ENCODE measurements around the gene SRSF12.

Gene SRSF12

GRCh38 chr6:89081423-89082322, 36.2 kb downstream of the SRSF12 start:
- Histone ChIP-seq H3K4ac (ENCODE audit: low read depth, low read length) (peak overlapping the region; percentile 99), H2AK5ac (ENCODE audit: low read length) (no peak overlapping the region), H2BK5ac (ENCODE audit: low read length) (peak overlapping the region; percentile 50), H3K4me1 (ENCODE audit: control insufficient read depth, low read depth, low read length) (peaks cover 4% of the 10 kb centered on the region), H3K18ac (ENCODE audit: low read length) (peak overlapping the region; percentile 99), H4K8ac (ENCODE audit: low read depth, low read length) (no peak overlapping the region), H2BK120ac (ENCODE audit: low read depth, low read length) (peak overlapping the region; percentile 54), H4K5ac (ENCODE audit: low read length) (no peak overlapping the region), H3K4me2 (ENCODE audit: low read length) (peak overlapping the region; percentile 91), H3K27ac (ENCODE audit: low read depth, low read length) (peak overlapping the region; percentile 87), H3K56ac (ENCODE audit: low read length) (peak overlapping the region; percentile 96), H3K79me1 (ENCODE audit: low read length) (peaks cover 13% of the 10 kb centered on the region), H3K36me3 (ENCODE audit: control insufficient read depth, insufficient read depth, low read length) (no peaks in the 10 kb centered on the region), H3K4me3 (ENCODE audit: low read length) (peak overlapping the region; percentile 88), H3K23ac (ENCODE audit: low read length) (no peak overlapping the region), H3K79me2 (ENCODE audit: control insufficient read depth, insufficient read depth, low read length) (peaks cover 15% of the 10 kb centered on the region), H3K9ac (ENCODE audit: low read length) (peak overlapping the region; percentile 97), H3K27me3 (ENCODE audit: insufficient read depth, low read length, poor library complexity) (no peaks in the 10 kb centered on the region), H2BK15ac (replicated peaks; ENCODE audit: low read depth) (no peak overlapping the region)
- no CpG with 5 or more reads among the region's 69 CpGs for WGBS (ENCODE audit: extremely low coverage, insufficient coverage, low lambda C conversion rate)
- DNase-seq, result peak; percentile 95

DNA sequence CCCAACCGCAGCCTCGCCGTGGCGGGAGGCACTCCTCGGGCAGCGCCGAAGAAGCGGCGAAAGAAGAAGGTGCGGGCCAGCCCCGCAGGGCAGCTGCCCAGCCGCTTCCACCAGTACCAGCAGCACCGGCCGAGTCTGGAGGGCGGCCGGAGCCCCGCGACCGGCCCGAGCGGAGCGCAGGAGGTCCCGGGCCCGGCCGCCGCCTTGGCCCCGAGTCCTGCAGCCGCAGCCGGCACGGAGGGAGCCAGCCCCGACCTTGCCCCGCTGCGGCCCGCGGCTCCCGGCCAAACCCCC, 36.8 kb downstream of the SRSF12 start:
- no peak overlapping the region for H4K5ac ChIP-seq (ENCODE audit: low read length)
- peak overlapping the region; percentile 96 for H3K56ac ChIP-seq (ENCODE audit: low read length)
- H3K4me1 ChIP-seq (ENCODE audit: control insufficient read depth, low read depth, low read length), result peaks cover 4% of the 10 kb centered on the region
- peak overlapping the region; percentile 99 for H3K18ac ChIP-seq (ENCODE audit: low read length)
- no CpG with 5 or more reads among the region's 36 CpGs for WGBS (ENCODE audit: extremely low coverage, insufficient coverage, low lambda C conversion rate)
- H3K4ac ChIP-seq (ENCODE audit: low read depth, low read length), result peak overlapping the region; percentile 99
- H3K36me3 ChIP-seq (ENCODE audit: control insufficient read depth, insufficient read depth, low read length), result no peaks in the 10 kb centered on the region
- peak overlapping the region; percentile 85 for H3K23ac ChIP-seq (ENCODE audit: low read length)
- H2BK5ac ChIP-seq (ENCODE audit: low read length), result peak overlapping the region; percentile 50
- peaks cover 13% of the 10 kb centered on the region for H3K79me1 ChIP-seq (ENCODE audit: low read length)
- H3K9ac ChIP-seq (ENCODE audit: low read length), result peak overlapping the region; percentile 97
- H2AK5ac ChIP-seq (ENCODE audit: low read length), result no peak overlapping the region
- H4K8ac ChIP-seq (ENCODE audit: low read depth, low read length), result no peak overlapping the region
- H3K27me3 ChIP-seq (ENCODE audit: insufficient read depth, low read length, poor library complexity), result no peaks in the 10 kb centered on the region
- peak overlapping the region; percentile 54 for H2BK120ac ChIP-seq (ENCODE audit: low read depth, low read length)
- DNase-seq, result no peak
- peak overlapping the region; percentile 87 for H3K27ac ChIP-seq (ENCODE audit: low read depth, low read length)
- peaks cover 15% of the 10 kb centered on the region for H3K79me2 ChIP-seq (ENCODE audit: control insufficient read depth, insufficient read depth, low read length)
- peak overlapping the region; percentile 91 for H3K4me2 ChIP-seq (ENCODE audit: low read length)
- H3K4me3 ChIP-seq (ENCODE audit: low read length), result peak overlapping the region; percentile 88
- H2BK15ac ChIP-seq (replicated peaks; ENCODE audit: low read depth), result no peak overlapping the region

GRCh38 chr6:89080281-89081128, 37.4 kb downstream of the SRSF12 start, which contains the start of gene PNRC1:
Gene PNRC1 (plus strand): TSS chr6:89080751. CDS start chr6:89080895, 144 bp downstream.
- H3K27ac ChIP-seq (ENCODE audit: low read depth, low read length), result peak within 1 kb of the TSS; percentile 87

GRCh38 chr6:89079511-89080234, 38.2 kb downstream of the SRSF12 start:
- H3K27ac ChIP-seq (ENCODE audit: low read depth, low read length), result no peak overlapping the region
- DNase-seq, result peak; percentile 59
- no CpG with 5 or more reads among the region's 20 CpGs for WGBS (ENCODE audit: extremely low coverage, insufficient coverage, low lambda C conversion rate)

More at GRCh38 chr6:89080281-89081128, 37.4 kb downstream of the SRSF12 start, which contains the start of gene PNRC1:
- Histone ChIP-seq H2BK15ac (replicated peaks; ENCODE audit: low read depth) (peak within 1 kb of the TSS; percentile 13), H3K23ac (ENCODE audit: low read length) (peak within 1 kb of the TSS; percentile 85), H2AK5ac (ENCODE audit: low read length) (no peak within 1 kb of the TSS), H3K18ac (ENCODE audit: low read length) (peak within 1 kb of the TSS; percentile 99), H3K4me1 (ENCODE audit: control insufficient read depth, low read depth, low read length) (peaks cover 4% of the 10 kb centered on the region), H3K79me2 (ENCODE audit: control insufficient read depth, insufficient read depth, low read length) (peaks cover 15% of the 10 kb centered on the region), H3K36me3 (ENCODE audit: control insufficient read depth, insufficient read depth, low read length) (no peaks in the 10 kb centered on the region), H3K9ac (ENCODE audit: low read length) (peak within 1 kb of the TSS; percentile 97), H4K8ac (ENCODE audit: low read depth, low read length) (no peak within 1 kb of the TSS), H3K4me3 (ENCODE audit: low read length) (peak within 1 kb of the TSS; percentile 88), H3K79me1 (ENCODE audit: low read length) (peaks cover 13% of the 10 kb centered on the region), H2BK120ac (ENCODE audit: low read depth, low read length) (peak within 1 kb of the TSS; percentile 54), H4K5ac (ENCODE audit: low read length) (no peak within 1 kb of the TSS), H3K4me2 (ENCODE audit: low read length) (peak within 1 kb of the TSS; percentile 91), H3K4ac (ENCODE audit: low read depth, low read length) (peak within 1 kb of the TSS; percentile 99), H3K56ac (ENCODE audit: low read length) (peak within 1 kb of the TSS; percentile 96), H2BK5ac (ENCODE audit: low read length) (peak within 1 kb of the TSS; percentile 50), H3K27me3 (ENCODE audit: insufficient read depth, low read length, poor library complexity) (no peaks in the 10 kb centered on the region)
- DNase-seq, result peak; percentile 99
- no CpG with 5 or more reads among the region's 63 CpGs for WGBS (ENCODE audit: extremely low coverage, insufficient coverage, low lambda C conversion rate)

GRCh38 chr6:89073840-89074239, 44.0 kb downstream of the SRSF12 start:
- no peak overlapping the region for H3K4me2 ChIP-seq (ENCODE audit: low read length)
- DNase-seq, result no peak
- H4K8ac ChIP-seq (ENCODE audit: low read depth, low read length), result no peak overlapping the region
- H4K5ac ChIP-seq (ENCODE audit: low read length), result no peak overlapping the region
- no peak overlapping the region for H3K4me3 ChIP-seq (ENCODE audit: low read length)
- H3K27ac ChIP-seq (ENCODE audit: low read depth, low read length), result no peak overlapping the region
- H3K9ac ChIP-seq (ENCODE audit: low read length), result no peak overlapping the region
- no peak overlapping the region for H2BK15ac ChIP-seq (replicated peaks; ENCODE audit: low read depth)
- H3K79me1 ChIP-seq (ENCODE audit: low read length), result no peaks in the 10 kb centered on the region
- H2BK120ac ChIP-seq (ENCODE audit: low read depth, low read length), result no peak overlapping the region
- H3K18ac ChIP-seq (ENCODE audit: low read length), result no peak overlapping the region
- no peak overlapping the region for H2BK5ac ChIP-seq (ENCODE audit: low read length)
- H3K4ac ChIP-seq (ENCODE audit: low read depth, low read length), result no peak overlapping the region
- no peak overlapping the region for H2AK5ac ChIP-seq (ENCODE audit: low read length)
- H3K4me1 ChIP-seq (ENCODE audit: control insufficient read depth, low read depth, low read length), result no peaks in the 10 kb centered on the region
- no peak overlapping the region for H3K56ac ChIP-seq (ENCODE audit: low read length)
- WGBS (ENCODE audit: extremely low coverage, insufficient coverage, low lambda C conversion rate), result no CpG with 5 or more reads among the region's 2 CpGs
- no peaks in the 10 kb centered on the region for H3K36me3 ChIP-seq (ENCODE audit: control insufficient read depth, insufficient read depth, low read length)
- no peaks in the 10 kb centered on the region for H3K27me3 ChIP-seq (ENCODE audit: insufficient read depth, low read length, poor library complexity)
- H3K79me2 ChIP-seq (ENCODE audit: control insufficient read depth, insufficient read depth, low read length), result no peaks in the 10 kb centered on the region
- H3K23ac ChIP-seq (ENCODE audit: low read length), result no peak overlapping the region

More at GRCh38 chr6:89079511-89080234, 38.2 kb downstream of the SRSF12 start:
- Histone ChIP-seq H4K8ac (ENCODE audit: low read depth, low read length) (no peak overlapping the region), H2BK120ac (ENCODE audit: low read depth, low read length) (no peak overlapping the region), H3K4me1 (ENCODE audit: control insufficient read depth, low read depth, low read length) (peaks cover 4% of the 10 kb centered on the region), H3K9ac (ENCODE audit: low read length) (peak overlapping the region; percentile 62), H3K18ac (ENCODE audit: low read length) (no peak overlapping the region), H3K23ac (ENCODE audit: low read length) (no peak overlapping the region), H2BK5ac (ENCODE audit: low read length) (no peak overlapping the region), H3K79me2 (ENCODE audit: control insufficient read depth, insufficient read depth, low read length) (peaks cover 15% of the 10 kb centered on the region), H3K79me1 (ENCODE audit: low read length) (peaks cover 13% of the 10 kb centered on the region), H4K5ac (ENCODE audit: low read length) (no peak overlapping the region), H3K27me3 (ENCODE audit: insufficient read depth, low read length, poor library complexity) (no peaks in the 10 kb centered on the region), H3K56ac (ENCODE audit: low read length) (peak overlapping the region; percentile 75), H2AK5ac (ENCODE audit: low read length) (no peak overlapping the region), H3K4ac (ENCODE audit: low read depth, low read length) (no peak overlapping the region), H3K36me3 (ENCODE audit: control insufficient read depth, insufficient read depth, low read length) (no peaks in the 10 kb centered on the region), H3K4me2 (ENCODE audit: low read length) (peak overlapping the region; percentile 49), H3K4me3 (ENCODE audit: low read length) (peak overlapping the region; percentile 11), H2BK15ac (replicated peaks; ENCODE audit: low read depth) (peak overlapping the region; percentile 13)
